ENCODE measurements around the gene MEF2A.

- TF ChIP-seq POLR2AphosphoS5 (IDR thresholded peaks at IDR 0.05) (no peak), CTCF (IDR thresholded peaks at IDR 0.05) (no peak)
Measured at GRCh38 chr15:99720533-99720932, 154.7 kb downstream of the MEF2A start.

All from breast epithelium (tissue), 3 donors.